Right lobe of liver (tissue), 4 donors: ENCODE data around the gene DLGAP3.

ENCODE experiments used
- CTCF ChIP-seq, 4 donors: fragments of 200-600 bp in 3 of 4; fragments of 450-650 bp in 1 of 4; IDR thresholded peaks; one replicate each; pipeline versions ENCODE4 v1.5.1 to v1.8.0; 2016 to 2022; ENCODE audit warnings: antibody characterized with exemption in 4 of 4, mild to moderate bottlenecking in 2 of 4
- POLR2A ChIP-seq: fragments of 450-650 bp; IDR thresholded peaks from one replicate; pipeline ENCODE4 v1.6.1; 2017; ENCODE audit warnings: antibody characterized with exemption, mild to moderate bottlenecking
- donor health status: DM: no; HTN: no; CAD: no.
- donor health status: DM: no; HTN: no; CAD: no.
- donor health status: DM: no; HTN: yes; CAD: no.

GRCh38 chr1:34846265-34846664, 83.2 kb downstream of the DLGAP3 start:
- no peak for TF ChIP-seq CTCF (IDR thresholded peaks at IDR 0.05)
- no peak for TF ChIP-seq POLR2A
